Neuronal stem cell (in vitro differentiated cells): ENCODE data around the gene ZNF697.
"Not testable (repeated sequence)": the region's sequence is repeated elsewhere in the genome, so short reads cannot be mapped to it uniquely, and the experiment has no call there.

Source experiments
- DNase-seq: peaks from one replicate; pipeline ENCODE4 v3.0.0-alpha.2; 2013; ENCODE audit warnings: low spot score
- H2AFZ ChIP-seq: one replicate; pipeline ENCODE4 v1.6.1; 2013; ENCODE audit warnings: mild to moderate bottlenecking, low read length, inconsistent platforms
- H2AK5ac ChIP-seq: 2 replicates; pipeline ENCODE4 v1.6.1; 2013; ENCODE audit warnings: low read depth, mild to moderate bottlenecking, inconsistent platforms, low read length, moderate library complexity, mixed read lengths
- H2BK120ac ChIP-seq: 2 replicates; pipeline ENCODE4 v1.6.1; 2013; ENCODE audit warnings: low read depth, mild to moderate bottlenecking, inconsistent platforms, low read length, moderate library complexity, mixed read lengths
- H2BK12ac ChIP-seq: one replicate; pipeline ENCODE4 v1.6.1; 2013; ENCODE audit warnings: low read length, inconsistent platforms
- H2BK15ac ChIP-seq: 2 replicates; pipeline ENCODE4 v1.6.1; 2013; ENCODE audit warnings: mild to moderate bottlenecking, low read length, inconsistent platforms, mixed read lengths
- H2BK5ac ChIP-seq: one replicate; pipeline ENCODE4 v1.6.1; 2013; ENCODE audit warnings: inconsistent platforms, mild to moderate bottlenecking, low read length, moderate library complexity
- H3K14ac ChIP-seq: one replicate; pipeline ENCODE4 v1.6.1; 2013; ENCODE audit warnings: low read length, inconsistent platforms
- H3K18ac ChIP-seq: 2 replicates; pipeline ENCODE4 v1.6.1; 2013; ENCODE audit warnings: low read length, inconsistent platforms
- H3K23ac ChIP-seq: 2 replicates; pipeline ENCODE4 v1.6.1; 2013; ENCODE audit warnings: low read depth, mild to moderate bottlenecking, mixed read lengths, low read length, inconsistent platforms; ENCODE audit not compliant: poor library complexity
- H3K27ac ChIP-seq: replicated peaks from 3 replicates; pipeline ENCODE4 v1.5.1; 2013; ENCODE audit warnings: low read length, inconsistent platforms
- H3K27me3 ChIP-seq, 3 experiments: 2 replicates each; pipeline ENCODE4 v1.6.1; 2013; ENCODE audit warnings: low read length in 3 of 3, mild to moderate bottlenecking in 2 of 3, inconsistent platforms in 1 of 3, low read depth in 1 of 3, mixed read lengths in 1 of 3, moderate library complexity in 1 of 3; ENCODE audit not compliant: control insufficient read depth in 3 of 3, insufficient read depth in 3 of 3
- H3K36me3 ChIP-seq, 2 donors: replicated peaks in 1 of 2; 2 replicates each; pipeline ENCODE4 v1.6.1; 2013; ENCODE audit warnings: low read length in 2 of 2; ENCODE audit not compliant: control insufficient read depth in 2 of 2, insufficient read depth in 2 of 2
- H3K4ac ChIP-seq: 2 replicates; pipeline ENCODE4 v1.6.1; 2013; ENCODE audit warnings: inconsistent platforms, mild to moderate bottlenecking, low read length, moderate library complexity
- H3K4me1 ChIP-seq, 2 donors: 1 replicate in 1 of 2; 2 replicates in 1 of 2; pipeline ENCODE4 v1.6.1; 2013; ENCODE audit warnings: low read length in 2 of 2, low read depth in 1 of 2; ENCODE audit not compliant: control insufficient read depth in 2 of 2, insufficient read depth in 1 of 2
- H3K4me2 ChIP-seq: one replicate; pipeline ENCODE4 v1.6.1; 2013; ENCODE audit warnings: mild to moderate bottlenecking, low read length, inconsistent platforms; ENCODE audit not compliant: insufficient read depth, poor library complexity, severe bottlenecking
- H3K4me3 ChIP-seq, 2 donors: 2 replicates each; pipeline ENCODE4 v1.5.1; 2013; ENCODE audit warnings: low read length in 2 of 2, mild to moderate bottlenecking in 2 of 2, inconsistent platforms in 1 of 2, moderate library complexity in 1 of 2
- H3K79me1 ChIP-seq: one replicate; pipeline ENCODE4 v1.6.1; 2013; ENCODE audit warnings: low read depth, mild to moderate bottlenecking, inconsistent platforms, low read length, moderate library complexity
- H3K9ac ChIP-seq: one replicate; pipeline ENCODE4 v1.6.1; 2013; ENCODE audit warnings: mild to moderate bottlenecking, low read depth, low read length, inconsistent platforms; ENCODE audit not compliant: poor library complexity
- H3K9me3 ChIP-seq, 2 donors: replicated peaks in 1 of 2; 2 replicates each; pipeline versions ENCODE3 to v1.6.1; 2013; ENCODE audit warnings: low read length in 2 of 2, mild to moderate bottlenecking in 2 of 2, inconsistent platforms in 1 of 2, low read depth in 1 of 2, mixed read lengths in 1 of 2, moderate library complexity in 1 of 2; ENCODE audit not compliant: control insufficient read depth in 2 of 2, insufficient read depth in 1 of 2
- H4K8ac ChIP-seq: one replicate; pipeline ENCODE4 v1.6.1; 2013; ENCODE audit warnings: low read depth, mild to moderate bottlenecking, inconsistent platforms, low read length, moderate library complexity
- H4K91ac ChIP-seq: one replicate; pipeline ENCODE4 v1.6.1; 2013; ENCODE audit warnings: low read length, low read depth, mild to moderate bottlenecking, inconsistent platforms; ENCODE audit not compliant: poor library complexity
- WGBS, 2 donors: extraction: QIAGEN DNeasy Blood & Tissue Kit; methylation state at CpG; one replicate each; pipeline ENCODE4 v1.1.7; 2013; ENCODE audit warnings: missing lambda C conversion rate in 2 of 2, mixed read lengths in 1 of 2; ENCODE audit not compliant: insufficient read length in 2 of 2, insufficient replicate concordance in 1 of 2; ENCODE audit errors: extremely low coverage in 2 of 2; 5-methylcytosine and 5-hydroxymethylcytosine counted together

ZNF697 gene

GRCh38 chr1:119573886-119574285 is 74.2 kb downstream of the ZNF697 start:
- H3K9ac ChIP-seq, result no peak overlapping the region
- no peak overlapping the region for H3K4ac ChIP-seq
- no peak overlapping the region for H2AFZ ChIP-seq
- WGBS, 2 donors, result no CpG with 5 or more reads among the region's 5 CpGs
- H2BK120ac ChIP-seq, result no peak overlapping the region
- H3K36me3 ChIP-seq, result no peaks in the 10 kb centered on the region
- no peak overlapping the region for H3K14ac ChIP-seq
- no peak overlapping the region for H4K8ac ChIP-seq
- H3K4me2 ChIP-seq, result no peak overlapping the region
- H3K4me1 ChIP-seq, result peaks cover 0 to 4% of the 10 kb centered on the region in 2 donors
- no peak overlapping the region for H2BK15ac ChIP-seq
- no peak overlapping the region for H2BK12ac ChIP-seq
- H3K18ac ChIP-seq, result peak overlapping the region; percentile 62
- H2BK5ac ChIP-seq, result no peak overlapping the region
- no peak overlapping the region for H2AK5ac ChIP-seq
- no peak for DNase-seq
- H3K9me3 ChIP-seq, result no peaks in the 10 kb centered on the region
- H4K91ac ChIP-seq, result no peak overlapping the region
- no peaks in the 10 kb centered on the region for H3K27me3 ChIP-seq
- H3K4me3 ChIP-seq, result peak overlapping the region in 1 of 2 donors; percentile 23
- H3K27ac ChIP-seq, result no peak overlapping the region
- no peak overlapping the region for H3K23ac ChIP-seq
- H3K79me1 ChIP-seq, result no peaks in the 10 kb centered on the region

GRCh38 chr1:119569930-119570622 is 78.0 kb downstream of the ZNF697 start:
- not testable (repeated sequence) for H3K9ac ChIP-seq, H3K79me1 ChIP-seq, H2BK15ac ChIP-seq, H3K14ac ChIP-seq, H3K9me3 ChIP-seq, H2BK5ac ChIP-seq, H2AFZ ChIP-seq, DNase-seq, H2AK5ac ChIP-seq, H3K4me3 ChIP-seq, H3K23ac ChIP-seq, H3K4me2 ChIP-seq, H4K91ac ChIP-seq, H3K4me1 ChIP-seq, H3K4ac ChIP-seq, H3K27me3 ChIP-seq, H3K36me3 ChIP-seq, H3K18ac ChIP-seq, H2BK120ac ChIP-seq, H2BK12ac ChIP-seq, H4K8ac ChIP-seq, H3K27ac ChIP-seq
- WGBS, 2 donors, result no CpG with 5 or more reads among the region's 8 CpGs
